ENCODE results near the gene ARIH1. TPM values are rescaled to one million over a fixed set of nuclear protein-coding genes. Genes with fewer than 3 reads are reported as not detected.
"Not testable (repeated sequence)": the region's sequence is repeated elsewhere in the genome, so short reads cannot be mapped to it uniquely, and the experiment has no call there.

The ARIH1 gene
- total and polyA plus RNA-seq, 2 experiments from 2014 or later: 30.5 to 48.6 TPM

- peak; percentile 53 to 64 for TF ChIP-seq CTCF (conservative IDR thresholded peaks at IDR 0.05; ENCODE audit: low read depth in 2 of 2)
- H4K20me1 ChIP-seq (replicated peaks; ENCODE audit: insufficient read depth); H3F3A ChIP-seq (replicated peaks; ENCODE audit: low read depth); H3K4me2 ChIP-seq; H3K27ac Mint-ChIP-seq; H2AFZ ChIP-seq; H3K9me3 Mint-ChIP-seq; H3K4me1 ChIP-seq (ENCODE audit: insufficient read depth); H3K4me1 Mint-ChIP-seq; H3K4me3 ChIP-seq; H3K36me3 ChIP-seq (ENCODE audit: insufficient read depth); H3K36me3 Mint-ChIP-seq (ENCODE audit: low read depth); H3K79me2 ChIP-seq (replicated peaks; ENCODE audit: insufficient read depth); H3K27ac ChIP-seq (ENCODE audit: low read depth); H3K9me2 ChIP-seq (ENCODE audit: insufficient read depth); H3K4me3 Mint-ChIP-seq; H3K27me3 ChIP-seq (ENCODE audit: insufficient read depth): not testable (repeated sequence)
- DNase-seq (ENCODE audit: low spot score) (peak; percentile 59), ATAC-seq (peak; percentile 97)
- peaks cover 12% of the 10 kb centered on the region for H3K27me3 Mint-ChIP-seq (ENCODE audit: insufficient read depth, low read depth, poor library complexity)
These were observed 154.3 kb downstream of the ARIH1 start for GRCh38 chr15:72628249-72629067.

- H3K9me3 Mint-ChIP-seq; H3K4me3 Mint-ChIP-seq; H3K4me3 ChIP-seq; H3K27me3 ChIP-seq (ENCODE audit: insufficient read depth); H3K27ac ChIP-seq (ENCODE audit: low read depth); H3K4me1 ChIP-seq (ENCODE audit: insufficient read depth); H3K4me1 Mint-ChIP-seq; H3K36me3 Mint-ChIP-seq (ENCODE audit: low read depth); H2AFZ ChIP-seq; H3K36me3 ChIP-seq (ENCODE audit: insufficient read depth); H3K4me2 ChIP-seq; H3F3A ChIP-seq (replicated peaks; ENCODE audit: low read depth); ATAC-seq; H4K20me1 ChIP-seq (replicated peaks; ENCODE audit: insufficient read depth); H3K9me2 ChIP-seq (ENCODE audit: insufficient read depth); DNase-seq (ENCODE audit: low spot score); H3K79me2 ChIP-seq (replicated peaks; ENCODE audit: insufficient read depth): not testable (repeated sequence)
- peak overlapping the region; percentile 39; the same call in 1 of the 2 replicates for H3K27ac Mint-ChIP-seq
- peaks cover 12% of the 10 kb centered on the region for H3K27me3 Mint-ChIP-seq (ENCODE audit: insufficient read depth, low read depth, poor library complexity)
These were observed 155.0 kb downstream of the ARIH1 start for GRCh38 chr15:72629068-72629570.

- H3K27me3 Mint-ChIP-seq (ENCODE audit: insufficient read depth, low read depth, poor library complexity): not testable (repeated sequence)
These were observed 162.6 kb downstream of the ARIH1 start for GRCh38 chr15:72636519-72637282.

GRCh38 chr15:72639759-72640483 is 165.8 kb downstream of the ARIH1 start:
- H3K4me1 Mint-ChIP-seq; H3K4me1 ChIP-seq (ENCODE audit: insufficient read depth); H3K9me3 Mint-ChIP-seq; DNase-seq (ENCODE audit: low spot score); H3K27ac ChIP-seq (ENCODE audit: low read depth); H3K4me3 ChIP-seq; H3K79me2 ChIP-seq (replicated peaks; ENCODE audit: insufficient read depth); H3K27me3 ChIP-seq (ENCODE audit: insufficient read depth); H3K27me3 Mint-ChIP-seq (ENCODE audit: insufficient read depth, low read depth, poor library complexity); H3K4me3 Mint-ChIP-seq; H3K36me3 ChIP-seq (ENCODE audit: insufficient read depth); H2AFZ ChIP-seq; H3K9me2 ChIP-seq (ENCODE audit: insufficient read depth); H3K36me3 Mint-ChIP-seq (ENCODE audit: low read depth); ATAC-seq; H3K27ac Mint-ChIP-seq; H3F3A ChIP-seq (replicated peaks; ENCODE audit: low read depth); H4K20me1 ChIP-seq (replicated peaks; ENCODE audit: insufficient read depth); H3K4me2 ChIP-seq: not testable (repeated sequence)

More at GRCh38 chr15:72636519-72637282, 162.6 kb downstream of the ARIH1 start:
- H3K4me1 Mint-ChIP-seq; H3K4me2 ChIP-seq; H3K36me3 ChIP-seq (ENCODE audit: insufficient read depth); H3K36me3 Mint-ChIP-seq (ENCODE audit: low read depth); H3K9me3 Mint-ChIP-seq; H3K27ac Mint-ChIP-seq; H3K9me2 ChIP-seq (ENCODE audit: insufficient read depth); H3K27ac ChIP-seq (ENCODE audit: low read depth); H2AFZ ChIP-seq; H4K20me1 ChIP-seq (replicated peaks; ENCODE audit: insufficient read depth); H3K27me3 ChIP-seq (ENCODE audit: insufficient read depth); H3K4me1 ChIP-seq (ENCODE audit: insufficient read depth); H3F3A ChIP-seq (replicated peaks; ENCODE audit: low read depth); H3K79me2 ChIP-seq (replicated peaks; ENCODE audit: insufficient read depth): not testable (repeated sequence)
- H3K4me3 Mint-ChIP-seq: peak overlapping the region; percentile 56; the same call in 2 of the 3 replicates
- peak; percentile 83 for DNase-seq (ENCODE audit: low spot score)
- peak; percentile 88 for ATAC-seq
- peak overlapping the region; percentile 40; the same call in 1 of the 2 replicates for H3K4me3 ChIP-seq

- H3K9me3 Mint-ChIP-seq; H4K20me1 ChIP-seq (replicated peaks; ENCODE audit: insufficient read depth); H2AFZ ChIP-seq; H3K4me2 ChIP-seq; H3K79me2 ChIP-seq (replicated peaks; ENCODE audit: insufficient read depth); H3F3A ChIP-seq (replicated peaks; ENCODE audit: low read depth); H3K9me2 ChIP-seq (ENCODE audit: insufficient read depth); H3K27ac Mint-ChIP-seq; H3K4me1 ChIP-seq (ENCODE audit: insufficient read depth); H3K27me3 Mint-ChIP-seq (ENCODE audit: insufficient read depth, low read depth, poor library complexity); H3K36me3 ChIP-seq (ENCODE audit: insufficient read depth); DNase-seq (ENCODE audit: low spot score); H3K4me1 Mint-ChIP-seq; H3K4me3 Mint-ChIP-seq; H3K4me3 ChIP-seq; H3K27ac ChIP-seq (ENCODE audit: low read depth); H3K36me3 Mint-ChIP-seq (ENCODE audit: low read depth); H3K27me3 ChIP-seq (ENCODE audit: insufficient read depth): not testable (repeated sequence)
- ATAC-seq: peak; percentile 88
These were observed 168.1 kb downstream of the ARIH1 start for GRCh38 chr15:72642271-72642670.
